Peyer's patch (tissue), 4 donors: Measurements from ENCODE around the gene TRIM24.

Source experiments
- POLR2A ChIP-seq, 2 donors: fragments of 450-650 bp; IDR thresholded peaks; one replicate each; pipeline ENCODE4 v1.5.1; 2017; ENCODE audit warnings: antibody characterized with exemption in 2 of 2, mild to moderate bottlenecking in 2 of 2, moderate library complexity in 2 of 2
- TF ChIP-seq, protein P1 (sequence below), 6 experiments: fragments of 450-650 bp in 4 of 6; fragments of 200-600 bp in 2 of 6; sonication (generic) in 1 of 6; IDR thresholded peaks; one replicate each; pipeline ENCODE4 v1.5.1; 2017 to 2019; ENCODE audit warnings: antibody characterized with exemption in 6 of 6, mild to moderate bottlenecking in 3 of 6, moderate library complexity in 1 of 6

DNA sequence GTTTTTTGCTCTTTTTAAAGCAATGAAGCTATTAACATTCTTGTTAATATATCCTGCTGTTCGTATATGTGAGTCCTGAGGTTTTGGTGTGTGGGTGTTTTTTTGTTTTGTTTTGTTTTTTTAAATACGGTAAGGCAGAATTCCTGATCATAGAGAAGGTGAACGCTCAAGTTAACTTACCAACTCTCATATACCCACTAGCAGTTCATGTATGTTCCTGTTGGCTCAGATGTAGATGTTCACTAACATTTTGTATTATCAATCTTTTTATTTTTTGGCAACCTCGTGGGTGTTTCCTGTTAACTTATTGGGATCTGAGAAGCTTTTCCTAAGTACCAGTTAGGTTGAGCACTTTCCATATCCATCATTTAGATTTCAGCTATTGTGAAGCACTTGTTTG lies 20.5 kb downstream of the TRIM24 start:
- TF ChIP-seq, protein P1, sequence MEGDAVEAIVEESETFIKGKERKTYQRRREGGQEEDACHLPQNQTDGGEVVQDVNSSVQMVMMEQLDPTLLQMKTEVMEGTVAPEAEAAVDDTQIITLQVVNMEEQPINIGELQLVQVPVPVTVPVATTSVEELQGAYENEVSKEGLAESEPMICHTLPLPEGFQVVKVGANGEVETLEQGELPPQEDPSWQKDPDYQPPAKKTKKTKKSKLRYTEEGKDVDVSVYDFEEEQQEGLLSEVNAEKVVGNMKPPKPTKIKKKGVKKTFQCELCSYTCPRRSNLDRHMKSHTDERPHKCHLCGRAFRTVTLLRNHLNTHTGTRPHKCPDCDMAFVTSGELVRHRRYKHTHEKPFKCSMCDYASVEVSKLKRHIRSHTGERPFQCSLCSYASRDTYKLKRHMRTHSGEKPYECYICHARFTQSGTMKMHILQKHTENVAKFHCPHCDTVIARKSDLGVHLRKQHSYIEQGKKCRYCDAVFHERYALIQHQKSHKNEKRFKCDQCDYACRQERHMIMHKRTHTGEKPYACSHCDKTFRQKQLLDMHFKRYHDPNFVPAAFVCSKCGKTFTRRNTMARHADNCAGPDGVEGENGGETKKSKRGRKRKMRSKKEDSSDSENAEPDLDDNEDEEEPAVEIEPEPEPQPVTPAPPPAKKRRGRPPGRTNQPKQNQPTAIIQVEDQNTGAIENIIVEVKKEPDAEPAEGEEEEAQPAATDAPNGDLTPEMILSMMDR (IDR thresholded peaks at IDR 0.05): no peak
- no peak for TF ChIP-seq POLR2A (IDR thresholded peaks at IDR 0.05)
